ENCODE results near the gene TXNDC17. TPM values are rescaled to one million over a fixed set of nuclear protein-coding genes. Genes with fewer than 3 reads are reported as not detected.

The TXNDC17 gene
- total and polyA plus RNA-seq, 9 of the 15 experiments (the other 6 are each of a cell fraction or from before 2014, with no cell fraction given): 108 to 759 (median 179) TPM

DNA sequence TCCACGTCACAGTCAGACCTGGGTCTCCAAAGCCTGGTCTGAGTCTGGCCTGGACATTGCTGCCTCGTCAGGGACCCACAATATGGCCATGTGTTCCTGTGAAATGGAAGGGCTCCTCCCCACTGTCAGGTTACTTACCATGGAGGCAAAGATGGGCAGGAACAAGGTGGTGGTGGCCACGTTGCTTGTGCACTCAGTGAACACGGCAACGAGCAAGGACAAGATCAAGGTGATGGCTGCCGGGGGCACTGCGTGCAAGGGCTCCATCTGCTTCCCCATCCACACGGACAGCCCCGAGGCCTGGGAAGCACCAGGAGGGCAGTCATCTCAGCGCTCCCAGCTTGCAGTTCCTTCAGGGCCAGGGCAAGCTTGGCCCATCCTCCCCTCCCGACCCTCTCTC lies 49.8 kb downstream of the TXNDC17 start:
- CTCF ChIA-PET (ENCODE audit: low intra/inter-chr PET ratio): no interaction called here
- POLR2A ChIA-PET: interaction anchor here (0.7 kb wide), 1 partner anchor 1091 kb away, joined by 4 read pairs; no protein-coding TSS in a partner anchor
- in situ Hi-C loops (cut with MboI): no loop called here

More for the DNA sequence above, 49.8 kb downstream of the TXNDC17 start:
- Histone ChIP-seq H3K4me1 (replicated peaks in 1 of 2; ENCODE audit: control insufficient read depth in 2 of 2, insufficient read depth in 2 of 2, low read length in 2 of 2) (no peaks in the 10 kb centered on the region), H3K4me2 (ENCODE audit: insufficient read depth, low read length) (no peak overlapping the region), H3K9ac (ENCODE audit: insufficient read depth in 1 of 2, low read depth in 2 of 2, low read length in 2 of 2) (no peak overlapping the region), H3K79me2 (ENCODE audit: control insufficient read depth, insufficient read depth, low read length) (no peaks in the 10 kb centered on the region), H3K9me1 (ENCODE audit: control insufficient read depth, insufficient read depth, low read length) (no peaks in the 10 kb centered on the region), H4K20me1 (replicated peaks; ENCODE audit: control insufficient read depth, insufficient read depth, low read length) (no peaks in the 10 kb centered on the region), H3K9me3 (replicated peaks; ENCODE audit: control insufficient read depth, insufficient read depth, low read depth, low read length) (no peaks in the 10 kb centered on the region), H3K27me3 (ENCODE audit: control insufficient read depth in 2 of 2, insufficient read depth in 2 of 2, low read length in 2 of 2) (peaks cover 7 to 44% of the 10 kb centered on the region in 2 experiments; a peak in 4 of 5 replicates), H3K27ac (ENCODE audit: extremely low read depth, low read depth, low read length) (no peak overlapping the region), H2AFZ (ENCODE audit: low read depth, low read length) (no peak overlapping the region), H3K36me3 (ENCODE audit: control insufficient read depth, insufficient read depth, low read length) (no peaks in the 10 kb centered on the region), H3K4me3 (no peak overlapping the region)
- 0% methylated on average over 7 of the region's 11 CpGs for WGBS (ENCODE audit: insufficient coverage, low coverage, missing lambda C conversion rate)
- intact Hi-C loops (cut with micrococcal nuclease): no loop called here
- no peak for FAIRE-seq
- DNase-seq (ENCODE audit: extremely low read depth in 1 of 4, low spot score in 3 of 4): no peak
- TF ChIP-seq TCF7 (IDR thresholded peaks at IDR 0.05; ENCODE audit: borderline replicate concordance) (no peak), NRF1 (conservative IDR thresholded peaks at IDR 0.05 in 1 of 2, IDR thresholded peaks at IDR 0.05 in 1 of 2) (no peak), BHLHE40 (IDR thresholded peaks at IDR 0.05; ENCODE audit: low read length) (no peak), CAMTA2 (CRISPR knock-in tag; conservative IDR thresholded peaks at IDR 0.05) (no peak), RB1 (IDR thresholded peaks at IDR 0.05; ENCODE audit: low read depth) (no peak), SRSF9 (IDR thresholded peaks at IDR 0.05; ENCODE audit: borderline replicate concordance, low read depth, low read length) (no peak), POLR3A (IDR thresholded peaks at IDR 0.05; ENCODE audit: borderline replicate concordance, extremely low read depth, insufficient read depth, insufficient read length) (no peak), TGIF2 (CRISPR knock-in tag; IDR thresholded peaks at IDR 0.05) (no peak), EZH2 (IDR thresholded peaks at IDR 0.05; ENCODE audit: borderline replicate concordance, low read depth, low read length) (no peak), FOSL1 (tag; conservative IDR thresholded peaks at IDR 0.05) (no peak), ZNF274 (IDR thresholded peaks at IDR 0.05; ENCODE audit: borderline replicate concordance, low read depth, low read length) (no peak), ZNF551 (CRISPR knock-in tag; IDR thresholded peaks at IDR 0.05) (no peak), ZNF121 (CRISPR knock-in tag; conservative IDR thresholded peaks at IDR 0.05) (no peak), BRF1 (IDR thresholded peaks at IDR 0.05; ENCODE audit: borderline replicate concordance, extremely low read depth, insufficient read length) (no peak), ZNF253 (CRISPR knock-in tag; conservative IDR thresholded peaks at IDR 0.05) (no peak), THRAP3 (IDR thresholded peaks at IDR 0.05; ENCODE audit: borderline replicate concordance) (no peak), XRCC5 (IDR thresholded peaks at IDR 0.05; ENCODE audit: low read depth, low read length) (no peak), HNRNPH1 (optimal IDR thresholded peaks at IDR 0.05; ENCODE audit: low read depth, low read length) (no peak)
- TF ChIP-seq, protein P1, sequence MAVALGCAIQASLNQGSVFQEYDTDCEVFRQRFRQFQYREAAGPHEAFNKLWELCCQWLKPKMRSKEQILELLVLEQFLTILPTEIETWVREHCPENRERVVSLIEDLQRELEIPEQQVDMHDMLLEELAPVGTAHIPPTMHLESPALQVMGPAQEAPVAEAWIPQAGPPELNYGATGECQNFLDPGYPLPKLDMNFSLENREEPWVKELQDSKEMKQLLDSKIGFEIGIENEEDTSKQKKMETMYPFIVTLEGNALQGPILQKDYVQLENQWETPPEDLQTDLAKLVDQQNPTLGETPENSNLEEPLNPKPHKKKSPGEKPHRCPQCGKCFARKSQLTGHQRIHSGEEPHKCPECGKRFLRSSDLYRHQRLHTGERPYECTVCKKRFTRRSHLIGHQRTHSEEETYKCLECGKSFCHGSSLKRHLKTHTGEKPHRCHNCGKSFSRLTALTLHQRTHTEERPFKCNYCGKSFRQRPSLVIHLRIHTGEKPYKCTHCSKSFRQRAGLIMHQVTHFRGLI (CRISPR knock-in tag; IDR thresholded peaks at IDR 0.05): no peak
- ATAC-seq: no peak
- BruUV-seq (replicated peaks): no TSS peak

Measured in K562 (cell line).